ENCODE measurements around the gene STX3. TPM values are rescaled to one million over a fixed set of nuclear protein-coding genes. Genes with fewer than 3 reads are reported as not detected.

Gene STX3
- total and polyA plus RNA-seq, 2 experiments from 2014 or later: 19.0 to 65.5 TPM

- TF ChIP-seq, protein P1, sequence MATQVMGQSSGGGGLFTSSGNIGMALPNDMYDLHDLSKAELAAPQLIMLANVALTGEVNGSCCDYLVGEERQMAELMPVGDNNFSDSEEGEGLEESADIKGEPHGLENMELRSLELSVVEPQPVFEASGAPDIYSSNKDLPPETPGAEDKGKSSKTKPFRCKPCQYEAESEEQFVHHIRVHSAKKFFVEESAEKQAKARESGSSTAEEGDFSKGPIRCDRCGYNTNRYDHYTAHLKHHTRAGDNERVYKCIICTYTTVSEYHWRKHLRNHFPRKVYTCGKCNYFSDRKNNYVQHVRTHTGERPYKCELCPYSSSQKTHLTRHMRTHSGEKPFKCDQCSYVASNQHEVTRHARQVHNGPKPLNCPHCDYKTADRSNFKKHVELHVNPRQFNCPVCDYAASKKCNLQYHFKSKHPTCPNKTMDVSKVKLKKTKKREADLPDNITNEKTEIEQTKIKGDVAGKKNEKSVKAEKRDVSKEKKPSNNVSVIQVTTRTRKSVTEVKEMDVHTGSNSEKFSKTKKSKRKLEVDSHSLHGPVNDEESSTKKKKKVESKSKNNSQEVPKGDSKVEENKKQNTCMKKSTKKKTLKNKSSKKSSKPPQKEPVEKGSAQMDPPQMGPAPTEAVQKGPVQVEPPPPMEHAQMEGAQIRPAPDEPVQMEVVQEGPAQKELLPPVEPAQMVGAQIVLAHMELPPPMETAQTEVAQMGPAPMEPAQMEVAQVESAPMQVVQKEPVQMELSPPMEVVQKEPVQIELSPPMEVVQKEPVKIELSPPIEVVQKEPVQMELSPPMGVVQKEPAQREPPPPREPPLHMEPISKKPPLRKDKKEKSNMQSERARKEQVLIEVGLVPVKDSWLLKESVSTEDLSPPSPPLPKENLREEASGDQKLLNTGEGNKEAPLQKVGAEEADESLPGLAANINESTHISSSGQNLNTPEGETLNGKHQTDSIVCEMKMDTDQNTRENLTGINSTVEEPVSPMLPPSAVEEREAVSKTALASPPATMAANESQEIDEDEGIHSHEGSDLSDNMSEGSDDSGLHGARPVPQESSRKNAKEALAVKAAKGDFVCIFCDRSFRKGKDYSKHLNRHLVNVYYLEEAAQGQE (IDR thresholded peaks at IDR 0.05; ENCODE audit: unreplicated experiment): no peak
- TF ChIP-seq EZH2 (IDR thresholded peaks at IDR 0.05; ENCODE audit: low read depth, unreplicated experiment) (no peak), ZNF114 (CRISPR knock-in tag; IDR thresholded peaks at IDR 0.05) (no peak), ETS1 (IDR thresholded peaks at IDR 0.05) (no peak), STAT1 (IDR thresholded peaks at IDR 0.05; ENCODE audit: unreplicated experiment) (no peak)
These were observed 700 bp upstream of the STX3 start (continued) for GRCh38 chr11:59754494-59754858.

- Histone ChIP-seq H3F3A (replicated peaks; ENCODE audit: low read depth) (peaks cover 10% of the 10 kb centered on the region; the same call in 1 of the 2 replicates), H3K9me2 (ENCODE audit: insufficient read depth) (no peaks in the 10 kb centered on the region), H3K4me1 (ENCODE audit: insufficient read depth) (peaks cover 16% of the 10 kb centered on the region), H3K79me2 (replicated peaks; ENCODE audit: insufficient read depth) (peaks cover 53% of the 10 kb centered on the region), H3K4me2 (peak overlapping the region; percentile 95), H3K4me3 (peak overlapping the region; percentile 99), H3K27me3 (ENCODE audit: insufficient read depth) (no peaks in the 10 kb centered on the region), H3K27ac (ENCODE audit: low read depth) (peak overlapping the region; percentile 59; the same call in 1 of the 2 replicates), H3K36me3 (ENCODE audit: insufficient read depth) (no peaks in the 10 kb centered on the region), H4K20me1 (replicated peaks; ENCODE audit: insufficient read depth) (peaks cover 26% of the 10 kb centered on the region), H2AFZ (peak overlapping the region; percentile 69)
- DNase-seq (ENCODE audit: low spot score) (peak; percentile 70), ATAC-seq (peak; percentile 65)
- peaks cover 17% of the 10 kb centered on the region for H3K27me3 Mint-ChIP-seq (ENCODE audit: insufficient read depth, low read depth, poor library complexity)
- H3K4me1 Mint-ChIP-seq: peaks cover 30% of the 10 kb centered on the region
- H3K4me3 Mint-ChIP-seq: peak overlapping the region; percentile 92
- no peaks in the 10 kb centered on the region for H3K9me3 Mint-ChIP-seq
- TF ChIP-seq ZNF331 (CRISPR knock-in tag; IDR thresholded peaks at IDR 0.05; ENCODE audit: low read depth): no peak
- TF ChIP-seq CTCF (conservative IDR thresholded peaks at IDR 0.05; ENCODE audit: low read depth in 2 of 2): peak in 1 of 2 experiments; percentile 29; a peak in 1 of 4 replicates
- H3K36me3 Mint-ChIP-seq (ENCODE audit: low read depth): peaks cover 4% of the 10 kb centered on the region; the same call in 2 of the 3 replicates
- peak overlapping the region; percentile 93 for H3K27ac Mint-ChIP-seq
These were observed 753 bp downstream of the STX3 start for GRCh38 chr11:59755701-59756557.
